A549 (cell line): Measurements from ENCODE around the gene HOXA2. TPM values are rescaled to one million over a fixed set of nuclear protein-coding genes. Genes with fewer than 3 reads are reported as not detected.

ENCODE experiments used
- ATAC-seq, 2 experiments: fragments of 200-7000 bp in 1 of 2; fragments of >200 bp in 1 of 2; cut with Nextera tagmentation in 1 of 2; cut with Tn5 transposase in 1 of 2; 3 replicates each; pipeline versions ENCODE4 v1.8.0 to v1.9.1; 2018 to 2020; ENCODE audit warnings: mild to moderate bottlenecking in 1 of 2, moderate library complexity in 1 of 2
- CTCF ChIA-PET: fragments of 300-600 bp; sonication (Branson Sonifier 250); formaldehyde crosslinking; extraction: SDS; loops from one replicate; lab custom pipeline; 2021; ENCODE audit warnings: antibody characterized with exemption, inconsistent platforms; lab: Yijun Ruan, JAX
- POLR2A ChIA-PET: fragments of 350-600 bp; formaldehyde crosslinking; extraction: SDS; loops from one replicate; lab custom pipeline; 2021; ENCODE audit warnings: antibody characterized with exemption, inconsistent platforms; lab: Yijun Ruan, JAX
- DNase-seq, 2 experiments: peaks; one replicate each; pipeline versions ENCODE4 v3.0.0 to v3.0.0-alpha.2; 2011 to 2016; ENCODE audit warnings: low read depth in 1 of 2, low spot score in 1 of 2
- FAIRE-seq: peaks from 2 replicates; lab custom pipeline; 2011; peaks lifted over from hg19 to GRCh38; lab: Jason Lieb, UNC
- H3K27ac ChIP-seq, 2 experiments: fragments of >200 bp; sonication (Bioruptor Twin); formaldehyde crosslinking; 3 replicates each; pipeline ENCODE4 v1.5.1; 2016 to 2017
- H3K4me1 ChIP-seq: fragments of >200 bp; sonication (Bioruptor Twin); formaldehyde crosslinking; 3 replicates; pipeline ENCODE4 v1.6.1; 2016
- H3K4me2 ChIP-seq: fragments of >200 bp; sonication (Bioruptor Twin); formaldehyde crosslinking; 3 replicates; pipeline ENCODE4 v1.6.1; 2016
- H3K4me3 ChIP-seq: fragments of >200 bp; sonication (Bioruptor Twin); formaldehyde crosslinking; 3 replicates; pipeline ENCODE4 v1.5.1; 2016
- H3K9me3 ChIP-seq: fragments of >200 bp; sonication (Bioruptor Twin); formaldehyde crosslinking; 3 replicates; pipeline ENCODE4 v1.6.1; 2016
- CHD4 ChIP-seq: fragments of 200-600 bp; sonication (generic); IDR thresholded peaks from 2 replicates; pipeline ENCODE4 v1.6.1; 2016; ENCODE audit warnings: antibody characterized with exemption, mild to moderate bottlenecking, borderline replicate concordance
- CTCF ChIP-seq: fragments of >200 bp; sonication (Bioruptor Twin); formaldehyde crosslinking; IDR thresholded peaks from 3 replicates; pipeline ENCODE4 v1.5.1; 2016
- EP300 ChIP-seq, 2 experiments: fragments of >200 bp; sonication (Bioruptor Twin); formaldehyde crosslinking; IDR thresholded peaks; 2 replicates in 1 of 2; 3 replicates in 1 of 2; pipeline ENCODE4 v1.6.1; 2016 to 2017
- FOXS1 ChIP-seq: fragments of 250-450 bp; sonication (Bioruptor Pico); IDR thresholded peaks from 2 replicates; pipeline ENCODE4 v1.5.0; 2020; ENCODE audit warnings: mild to moderate bottlenecking, moderate library complexity
- GATA3 ChIP-seq: IDR thresholded peaks from 2 replicates; pipeline ENCODE4 v1.6.1; 2012; ENCODE audit warnings: borderline replicate concordance
- KDM5A ChIP-seq: fragments of 200-600 bp; sonication (generic); IDR thresholded peaks from 2 replicates; pipeline ENCODE4 v1.6.1; 2016; ENCODE audit warnings: antibody characterized with exemption, mild to moderate bottlenecking
- MAFK ChIP-seq: fragments of 450-650 bp; IDR thresholded peaks from 2 replicates; pipeline ENCODE4 v1.6.1; 2014; ENCODE audit not compliant: partially characterized antibody
- MYC ChIP-seq: IDR thresholded peaks from 2 replicates; pipeline ENCODE4 v1.6.1; 2012; ENCODE audit warnings: mild to moderate bottlenecking, inconsistent platforms, low read length, improper control_type of control experiment, borderline replicate concordance
- NFE2L2 ChIP-seq: fragments of 150-350 bp; conservative IDR thresholded peaks from 2 replicates; pipeline ENCODE4 v1.6.1; 2014; ENCODE audit warnings: low read length
- POLR2A ChIP-seq: IDR thresholded peaks from 2 replicates; pipeline ENCODE4 v1.6.1; 2012; ENCODE audit warnings: mild to moderate bottlenecking, low read length
- RFX5 ChIP-seq: fragments of 450-650 bp; IDR thresholded peaks from 2 replicates; pipeline ENCODE4 v1.7.1; 2014; ENCODE audit warnings: antibody characterized with exemption, mild to moderate bottlenecking, moderate library complexity
- TFCP2L1 ChIP-seq: fragments of 250-450 bp; sonication (Bioruptor Pico); IDR thresholded peaks from 2 replicates; pipeline ENCODE4 v1.5.0; 2021; ENCODE audit warnings: mild to moderate bottlenecking
- ZC3H11A ChIP-seq: fragments of 450-650 bp; IDR thresholded peaks from 2 replicates; pipeline ENCODE4 v1.6.1; 2014; ENCODE audit warnings: antibody characterized with exemption, mild to moderate bottlenecking
- WGBS: methylation state at CpG from one replicate; pipeline ENCODE4 v1.1.6; 2017; ENCODE audit errors: missing lambda C conversion rate; 5-methylcytosine and 5-hydroxymethylcytosine counted together
- polyA plus RNA-seq, 4 experiments: library from polyadenylated mRNA; depleted of rRNA in 3 of 4; stranded (reverse); fragments of >200 nt; fragmentation: RNase III in 1 of 4; extraction: RNeasy Plus Mini Kit Qiagen cat#74134 plus additional on column Dnase treatment in 1 of 4; gene quantifications; 2 replicates in 3 of 4; 3 replicates in 1 of 4; pipeline ENCODE4 v1.2.3, GENCODE V29; 2011 to 2017
- TF ChIP-seq, protein P1 (sequence below): fragments of >200 bp; sonication (Bioruptor Twin); formaldehyde crosslinking; IDR thresholded peaks from 3 replicates; pipeline ENCODE4 v1.6.1; 2016
- TF ChIP-seq, protein P2 (sequence below): fragments of 150-350 bp; IDR thresholded peaks from 2 replicates; pipeline ENCODE4 v1.6.1; 2014; ENCODE audit warnings: low read depth, mild to moderate bottlenecking, low read length
- TF ChIP-seq, protein P3 (sequence below): IDR thresholded peaks from 2 replicates; pipeline ENCODE4 v1.6.1; 2012; ENCODE audit warnings: low read depth, borderline replicate concordance

Gene HOXA2
- polyA plus RNA-seq, 2 of the 4 experiments (the other 2 are of a cell fraction), result 1.3 to 2.1 TPM

GRCh38 chr7:27066148-27066547, 36.3 kb downstream of the HOXA2 start:
- Histone ChIP-seq H3K27ac (no peak overlapping the region), H3K4me3 (no peak overlapping the region), H3K9me3 (no peaks in the 10 kb centered on the region), H3K4me1 (no peaks in the 10 kb centered on the region), H3K4me2 (no peak overlapping the region)
- ChIA-PET CTCF (interaction anchor here (0.6 to 0.8 kb wide), 2 partner anchors 16 to 187 kb away, joined by 3 read pairs; no protein-coding TSS in a partner anchor), POLR2A (no interaction called here)
- FAIRE-seq (no peak), DNase-seq (no peak), ATAC-seq (no peak)
- 59% methylated on average over 3 of the region's 3 CpGs for WGBS
- TF ChIP-seq, protein P1, sequence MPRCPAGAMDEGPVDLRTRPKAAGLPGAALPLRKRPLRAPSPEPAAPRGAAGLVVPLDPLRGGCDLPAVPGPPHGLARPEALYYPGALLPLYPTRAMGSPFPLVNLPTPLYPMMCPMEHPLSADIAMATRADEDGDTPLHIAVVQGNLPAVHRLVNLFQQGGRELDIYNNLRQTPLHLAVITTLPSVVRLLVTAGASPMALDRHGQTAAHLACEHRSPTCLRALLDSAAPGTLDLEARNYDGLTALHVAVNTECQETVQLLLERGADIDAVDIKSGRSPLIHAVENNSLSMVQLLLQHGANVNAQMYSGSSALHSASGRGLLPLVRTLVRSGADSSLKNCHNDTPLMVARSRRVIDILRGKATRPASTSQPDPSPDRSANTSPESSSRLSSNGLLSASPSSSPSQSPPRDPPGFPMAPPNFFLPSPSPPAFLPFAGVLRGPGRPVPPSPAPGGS, result no peak
- TF ChIP-seq CTCF (no peak), RFX5 (no peak)

DNA sequence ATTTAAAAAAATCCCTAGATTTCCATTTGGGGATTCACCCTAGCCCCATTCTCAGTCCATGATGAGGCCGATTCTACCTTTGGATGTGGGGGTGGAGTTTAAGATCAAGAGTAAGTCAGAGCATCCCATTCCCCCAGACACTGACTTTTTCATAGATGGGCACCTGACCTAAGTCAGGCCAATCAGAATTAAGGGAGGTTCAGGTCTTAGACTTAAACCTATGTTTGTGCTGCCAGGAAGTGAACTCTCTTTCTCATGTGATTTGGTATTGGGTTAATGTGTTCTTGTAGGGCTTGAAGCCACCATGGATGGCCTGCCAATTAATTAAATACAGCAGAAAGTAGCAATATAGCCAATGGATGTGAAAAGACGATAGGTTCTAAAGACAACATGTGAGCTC, 36.8 kb downstream of the HOXA2 start:
- no peak overlapping the region for H3K4me3 ChIP-seq
- CTCF ChIA-PET, result interaction anchor here (0.6 to 0.8 kb wide), 2 partner anchors 16 to 187 kb away, joined by 3 read pairs; no protein-coding TSS in a partner anchor
- POLR2A ChIA-PET, result no interaction called here
- H3K9me3 ChIP-seq, result no peaks in the 10 kb centered on the region
- no peak overlapping the region for H3K4me2 ChIP-seq
- TF ChIP-seq CHD4 (no peak), RFX5 (no peak), NFE2L2 (no peak), TFCP2L1 (CRISPR knock-in tag) (no peak), FOXS1 (no peak), POLR2A (no peak), KDM5A (no peak), MAFK (no peak), EP300 (IDR thresholded peaks at IDR 0.05) (no peak)
- TF ChIP-seq, protein P2, sequence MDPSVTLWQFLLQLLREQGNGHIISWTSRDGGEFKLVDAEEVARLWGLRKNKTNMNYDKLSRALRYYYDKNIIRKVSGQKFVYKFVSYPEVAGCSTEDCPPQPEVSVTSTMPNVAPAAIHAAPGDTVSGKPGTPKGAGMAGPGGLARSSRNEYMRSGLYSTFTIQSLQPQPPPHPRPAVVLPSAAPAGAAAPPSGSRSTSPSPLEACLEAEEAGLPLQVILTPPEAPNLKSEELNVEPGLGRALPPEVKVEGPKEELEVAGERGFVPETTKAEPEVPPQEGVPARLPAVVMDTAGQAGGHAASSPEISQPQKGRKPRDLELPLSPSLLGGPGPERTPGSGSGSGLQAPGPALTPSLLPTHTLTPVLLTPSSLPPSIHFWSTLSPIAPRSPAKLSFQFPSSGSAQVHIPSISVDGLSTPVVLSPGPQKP, result no peak
- TF ChIP-seq, protein P1, result no peak
- TF ChIP-seq, all 56 proteins: peak for 0
- no peak overlapping the region for H3K27ac ChIP-seq
- FAIRE-seq (no peak), DNase-seq (no peak), ATAC-seq (no peak)
- 54% methylated on average over 2 of the region's 2 CpGs for WGBS
- H3K4me1 ChIP-seq, result no peaks in the 10 kb centered on the region

- 82% methylated on average over 2 of the region's 2 CpGs for WGBS
- TF ChIP-seq MYC (no peak), GATA3 (no peak), ZC3H11A (no peak)
- TF ChIP-seq, protein P3, sequence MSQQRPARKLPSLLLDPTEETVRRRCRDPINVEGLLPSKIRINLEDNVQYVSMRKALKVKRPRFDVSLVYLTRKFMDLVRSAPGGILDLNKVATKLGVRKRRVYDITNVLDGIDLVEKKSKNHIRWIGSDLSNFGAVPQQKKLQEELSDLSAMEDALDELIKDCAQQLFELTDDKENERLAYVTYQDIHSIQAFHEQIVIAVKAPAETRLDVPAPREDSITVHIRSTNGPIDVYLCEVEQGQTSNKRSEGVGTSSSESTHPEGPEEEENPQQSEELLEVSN, result no peak
- Histone ChIP-seq H3K4me1 (no peaks in the 10 kb centered on the region), H3K9me3 (no peaks in the 10 kb centered on the region), H3K4me2 (no peak overlapping the region), H3K27ac (no peak overlapping the region), H3K4me3 (no peak overlapping the region)
- DNase-seq (no peak), ATAC-seq (no peak), FAIRE-seq (no peak)
- ChIA-PET POLR2A (interaction anchor here (0.6 kb wide), 1 partner anchor 86 kb away, joined by 4 read pairs; no protein-coding TSS in a partner anchor), CTCF (no interaction called here)
These were observed 37.8 kb downstream of the HOXA2 start for GRCh38 chr7:27064661-27065060.
